GM12864 (cell line): Measurements from ENCODE around the gene NXPE4.

Source experiments
- DNase-seq: peaks from one replicate; pipeline ENCODE4 v3.0.0-alpha.2; 2011; ENCODE audit warnings: low read depth
- H3K4me3 ChIP-seq: 2 replicates; pipeline ENCODE4 v1.5.1; 2011; ENCODE audit warnings: mild to moderate bottlenecking, low read depth, low read length, control low read depth
- TF ChIP-seq, protein P1 (sequence below): IDR thresholded peaks from 2 replicates; pipeline ENCODE4 v1.5.1; 2011; ENCODE audit warnings: low read depth, mild to moderate bottlenecking, moderate library complexity, low read length, control low read depth, inconsistent platforms; ENCODE audit errors: missing control alignments

Gene NXPE4

GRCh38 chr11:114621072-114621471 is 25.5 kb upstream of the NXPE4 start:
- no peak for DNase-seq
- TF ChIP-seq, protein P1, sequence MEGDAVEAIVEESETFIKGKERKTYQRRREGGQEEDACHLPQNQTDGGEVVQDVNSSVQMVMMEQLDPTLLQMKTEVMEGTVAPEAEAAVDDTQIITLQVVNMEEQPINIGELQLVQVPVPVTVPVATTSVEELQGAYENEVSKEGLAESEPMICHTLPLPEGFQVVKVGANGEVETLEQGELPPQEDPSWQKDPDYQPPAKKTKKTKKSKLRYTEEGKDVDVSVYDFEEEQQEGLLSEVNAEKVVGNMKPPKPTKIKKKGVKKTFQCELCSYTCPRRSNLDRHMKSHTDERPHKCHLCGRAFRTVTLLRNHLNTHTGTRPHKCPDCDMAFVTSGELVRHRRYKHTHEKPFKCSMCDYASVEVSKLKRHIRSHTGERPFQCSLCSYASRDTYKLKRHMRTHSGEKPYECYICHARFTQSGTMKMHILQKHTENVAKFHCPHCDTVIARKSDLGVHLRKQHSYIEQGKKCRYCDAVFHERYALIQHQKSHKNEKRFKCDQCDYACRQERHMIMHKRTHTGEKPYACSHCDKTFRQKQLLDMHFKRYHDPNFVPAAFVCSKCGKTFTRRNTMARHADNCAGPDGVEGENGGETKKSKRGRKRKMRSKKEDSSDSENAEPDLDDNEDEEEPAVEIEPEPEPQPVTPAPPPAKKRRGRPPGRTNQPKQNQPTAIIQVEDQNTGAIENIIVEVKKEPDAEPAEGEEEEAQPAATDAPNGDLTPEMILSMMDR = no peak

GRCh38 chr11:114619659-114620173 is 24.1 kb upstream of the NXPE4 start:
- TF ChIP-seq, protein P1 = no peak
- DNase-seq = no peak
- no peak overlapping the region for H3K4me3 ChIP-seq

More at GRCh38 chr11:114621072-114621471, 25.5 kb upstream of the NXPE4 start:
- no peak overlapping the region for H3K4me3 ChIP-seq

- TF ChIP-seq, protein P1 = no peak
- no peak overlapping the region for H3K4me3 ChIP-seq
- no peak for DNase-seq
These were observed 22.6 kb upstream of the NXPE4 start for GRCh38 chr11:114618139-114618538.

DNA sequence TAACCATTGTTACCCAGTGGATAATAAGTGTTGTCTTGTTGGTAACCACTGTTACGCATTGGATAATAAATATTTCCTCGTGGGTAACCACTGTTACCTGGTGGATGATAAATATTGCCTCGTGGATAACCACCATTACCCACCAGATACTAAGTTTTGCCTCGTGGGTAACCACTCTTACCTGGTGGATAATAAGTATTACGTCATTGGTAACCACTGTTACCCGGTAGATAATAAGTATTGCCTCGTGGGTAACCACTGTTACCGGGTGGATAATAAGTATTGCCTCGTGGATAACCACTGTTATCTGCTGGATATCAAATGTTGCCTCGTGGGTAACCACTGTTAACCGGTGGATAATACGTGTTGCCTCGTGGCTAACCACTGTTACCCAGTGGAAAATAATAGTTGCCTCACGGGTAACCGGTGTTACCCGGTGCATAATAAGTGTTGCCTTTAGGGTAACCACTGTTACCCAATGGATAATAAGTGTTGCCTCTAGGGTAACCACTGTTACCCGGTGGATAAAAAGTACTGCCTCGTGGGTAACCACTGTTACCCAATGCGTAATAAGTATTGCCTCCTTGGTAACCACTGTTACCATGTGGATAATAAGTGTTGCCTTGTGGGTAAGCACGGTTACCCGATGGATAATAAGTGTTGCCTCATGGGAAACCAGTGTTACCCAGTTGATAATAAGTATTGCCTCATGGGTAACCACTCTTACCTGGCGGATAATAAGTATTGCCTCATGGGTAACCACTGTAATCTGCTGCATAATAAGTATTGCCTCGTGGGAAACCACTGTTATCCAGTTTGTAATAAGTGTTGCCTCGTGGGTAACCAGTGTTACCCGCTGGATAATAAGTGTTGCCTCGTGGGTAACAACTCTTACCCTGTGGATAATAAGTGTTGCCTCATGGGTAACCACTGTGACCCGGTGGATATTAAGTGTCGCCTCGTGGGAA is 21.9 kb upstream of the NXPE4 start:
- no peak for DNase-seq
- H3K4me3 ChIP-seq = no peak overlapping the region
- TF ChIP-seq, protein P1 = no peak

DNA sequence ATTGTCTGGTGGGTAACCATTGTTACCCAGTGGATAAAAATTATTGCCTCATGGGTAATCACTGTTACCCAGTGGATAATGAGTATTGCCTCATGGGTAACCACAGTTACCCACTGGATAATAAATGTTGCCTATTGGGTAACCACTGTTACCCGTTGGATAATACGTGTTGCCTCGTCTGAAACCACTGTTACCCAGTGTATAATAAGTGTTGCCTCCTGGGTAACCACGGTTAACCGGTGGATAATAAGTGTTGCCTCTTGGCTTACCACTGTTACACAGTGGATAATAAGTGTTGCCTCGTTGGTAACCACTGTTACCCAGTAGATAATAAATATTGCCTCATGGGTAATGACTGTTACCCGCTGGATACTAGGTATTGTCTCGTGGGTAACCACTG is 20.9 kb upstream of the NXPE4 start:
- TF ChIP-seq, protein P1 = no peak
- no peak for DNase-seq

DNA sequence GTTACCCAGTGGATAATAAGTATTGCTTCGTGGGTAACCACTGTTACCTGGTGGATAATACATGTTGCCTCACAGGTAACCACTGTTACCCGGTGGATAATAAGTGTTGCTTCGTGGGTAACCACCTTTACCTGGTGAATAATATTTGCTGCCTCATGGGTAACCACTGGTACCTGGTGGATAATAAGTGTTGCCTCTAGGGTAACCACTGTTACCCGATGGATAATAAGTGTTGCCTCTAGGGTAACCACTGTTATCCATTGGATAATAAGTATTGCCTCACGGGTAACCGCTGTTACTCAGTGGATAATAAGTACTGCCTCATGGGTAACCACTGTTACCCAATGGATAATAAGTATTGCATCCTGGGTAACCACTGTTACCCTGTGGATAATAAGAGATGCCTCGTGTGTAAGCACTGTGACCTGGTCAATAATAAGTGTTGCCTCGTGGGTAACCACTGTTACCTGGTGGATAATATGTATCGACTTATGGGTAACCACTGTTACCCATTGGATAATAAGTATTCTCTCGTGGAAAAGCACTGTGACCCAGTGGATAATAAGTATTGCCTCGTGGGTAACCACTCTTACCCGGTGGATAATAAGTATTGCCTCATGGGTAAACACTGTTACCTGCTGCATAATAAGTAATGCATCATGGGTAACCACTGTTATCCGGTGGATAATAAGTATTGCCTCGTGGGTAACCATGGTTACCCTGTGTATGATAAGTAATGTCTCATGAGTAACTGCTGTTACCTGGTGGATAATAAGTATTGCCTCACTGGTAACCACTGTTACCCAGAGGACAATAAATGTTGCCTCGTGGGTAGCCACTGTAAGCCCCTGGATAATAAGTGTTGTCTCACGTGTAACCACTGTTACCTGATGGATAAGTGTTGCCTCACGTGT is 20.1 kb upstream of the NXPE4 start:
- DNase-seq = no peak
- no peak overlapping the region for H3K4me3 ChIP-seq
- TF ChIP-seq, protein P1 = no peak

More for the DNA sequence above, 20.9 kb upstream of the NXPE4 start:
- H3K4me3 ChIP-seq = no peak overlapping the region
